ENCODE measurements around the gene TENM3.
A peak's percentile ranks its signal among the peaks of the same experiment; 100 is the strongest.

The TENM3 gene

DNA sequence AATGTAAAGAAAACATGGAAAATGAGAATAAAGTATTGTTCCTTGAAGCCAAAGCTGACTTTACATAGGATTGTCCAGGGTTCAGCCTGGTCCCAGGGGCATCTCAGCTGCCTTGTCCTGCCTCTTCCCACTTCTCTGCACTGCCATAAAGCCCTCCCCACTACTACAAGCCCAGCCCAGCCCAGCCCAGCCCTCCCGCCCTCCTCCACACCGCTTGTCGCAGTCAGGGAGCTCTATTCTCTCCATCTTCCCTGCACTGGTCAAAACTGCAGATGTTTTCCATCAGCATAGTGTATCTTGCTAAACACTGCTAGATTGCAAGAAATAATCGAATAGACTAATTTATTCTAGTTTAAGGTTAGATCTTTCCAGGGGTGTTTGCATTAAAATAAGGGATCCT is 100.3 kb downstream of the TENM3 start:
- DNase-seq, result no peak

DNA sequence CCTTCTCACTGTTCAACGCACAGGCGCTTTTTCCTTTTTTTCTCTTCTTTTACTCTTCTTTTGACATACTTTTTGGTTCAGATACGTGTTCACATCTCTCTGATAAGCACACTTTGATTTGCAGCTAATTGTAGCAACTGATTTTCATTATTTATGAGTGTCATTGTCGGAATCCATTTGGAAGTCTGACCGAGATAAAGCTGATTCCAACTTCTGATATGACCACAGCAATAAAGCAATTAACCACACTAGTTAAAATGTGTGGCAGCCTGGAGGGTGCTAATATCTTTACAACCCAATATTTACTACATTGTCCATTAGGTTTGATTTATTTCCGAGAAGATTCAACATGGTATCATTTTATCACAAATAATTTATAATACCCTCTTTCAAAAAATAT is 101.8 kb downstream of the TENM3 start:
- no peak for DNase-seq

GRCh38 chr4:182346250-182346649 is 103.0 kb downstream of the TENM3 start:
- DNase-seq, result no peak

GRCh38 chr4:182346675-182347375 is 103.6 kb downstream of the TENM3 start:
- no peak for DNase-seq

DNA sequence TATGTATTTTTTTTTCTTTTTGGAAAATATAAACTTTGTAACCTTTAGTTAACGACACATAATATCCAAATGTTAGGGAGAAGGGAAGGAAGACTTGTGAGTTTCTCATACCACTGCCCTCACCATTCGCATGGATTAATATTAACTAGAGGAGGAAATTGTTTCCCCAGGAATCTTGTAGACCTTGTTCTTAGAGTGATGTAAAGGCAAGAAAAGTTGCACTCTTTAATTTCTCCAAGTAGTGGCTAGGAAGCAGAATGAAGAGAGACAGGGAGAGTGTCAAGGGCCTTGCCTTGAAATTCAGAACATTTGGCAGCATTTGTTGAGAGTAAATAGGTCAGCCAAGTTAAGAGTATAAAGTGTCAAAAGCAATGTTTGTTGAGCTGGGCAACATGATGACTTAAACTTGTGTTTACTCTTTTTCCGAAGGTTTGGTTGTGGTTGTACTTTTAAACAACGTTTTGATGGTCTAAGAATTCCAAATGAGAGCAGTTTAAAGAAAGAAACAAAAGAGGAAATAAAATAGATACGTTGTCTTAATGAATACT is 105.7 kb downstream of the TENM3 start:
- no peak for DNase-seq

DNA sequence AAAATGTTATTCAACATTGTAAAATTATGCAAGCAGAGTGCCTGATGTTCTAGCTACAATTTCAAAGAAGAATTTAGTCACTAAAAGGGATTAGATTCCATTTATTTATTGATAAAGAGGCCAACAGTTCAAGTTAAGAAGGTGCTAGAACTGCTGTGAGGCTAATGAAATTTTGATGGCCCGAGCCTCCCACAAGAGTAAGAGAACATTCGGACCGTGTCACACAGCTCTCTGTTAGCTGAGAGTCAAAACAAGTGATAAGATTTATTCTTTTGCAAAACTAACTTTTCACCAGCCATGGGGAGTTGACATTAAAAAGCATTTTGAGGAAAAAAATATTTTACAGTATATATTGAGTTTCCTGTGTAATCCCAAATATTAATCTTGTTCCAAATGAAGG is 106.8 kb downstream of the TENM3 start:
- DNase-seq, result no peak

DNA sequence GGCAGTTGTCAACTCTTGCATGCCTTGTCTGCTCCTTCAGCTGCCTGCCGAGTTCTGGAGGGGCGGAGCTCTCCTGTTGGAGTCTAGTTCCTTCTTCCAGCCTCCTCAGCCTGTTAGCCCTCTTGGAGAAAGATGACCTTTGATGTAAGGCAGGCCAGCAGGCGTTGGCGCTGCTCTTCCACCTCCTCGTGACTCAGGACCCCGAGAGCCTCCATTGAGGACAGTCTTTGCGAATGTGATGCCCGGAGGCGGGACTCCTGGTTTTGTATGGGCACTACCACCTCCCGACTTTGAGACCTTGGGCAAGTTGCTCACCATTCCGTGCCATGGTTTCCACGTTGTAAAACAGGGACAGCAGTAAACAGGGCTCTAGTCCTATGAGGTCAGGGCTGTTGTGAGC is 108.3 kb downstream of the TENM3 start:
- DNase-seq, result no peak

- no peak for DNase-seq
These were observed 110.9 kb downstream of the TENM3 start for GRCh38 chr4:182354106-182354505.

DNA sequence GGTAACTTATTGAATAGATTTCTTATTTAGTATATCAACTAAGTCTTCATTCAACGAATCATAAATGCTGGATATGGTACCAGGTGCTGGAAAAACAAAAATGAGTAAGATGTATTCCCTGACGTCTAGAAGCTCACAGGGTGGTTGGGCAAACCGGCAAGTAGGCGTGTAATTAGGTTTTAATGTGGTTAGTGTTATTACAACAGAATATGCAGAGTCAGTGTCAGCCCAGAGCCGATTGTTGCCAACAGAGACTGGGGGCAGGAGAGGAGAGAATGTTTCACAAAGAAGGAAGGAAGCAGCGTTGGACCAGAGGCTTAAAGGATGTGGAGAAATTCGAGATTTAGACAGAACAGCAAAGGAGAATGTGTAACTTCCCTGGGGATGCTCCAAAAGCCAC is 111.7 kb downstream of the TENM3 start:
- no peak for DNase-seq

DNA sequence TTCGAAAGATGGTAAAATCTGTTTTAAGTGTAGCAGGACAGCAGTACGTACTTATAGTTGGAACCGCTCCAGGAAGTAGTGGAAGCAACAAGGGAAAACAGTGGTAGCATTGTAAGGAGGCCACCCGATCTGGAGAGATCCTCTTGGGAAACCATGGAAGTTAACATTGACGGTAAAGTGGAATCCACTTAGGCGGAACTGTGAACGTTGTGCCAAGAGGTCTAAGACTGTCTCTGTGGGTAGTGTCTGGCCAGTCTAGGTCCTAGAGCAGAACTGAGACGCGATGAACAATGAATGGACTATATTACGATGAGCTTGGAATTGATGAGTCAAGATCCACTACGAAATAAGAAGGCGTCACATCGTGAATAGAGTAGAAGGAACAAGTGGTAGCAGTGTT is 124.0 kb downstream of the TENM3 start:
- no peak for DNase-seq

GRCh38 chr4:182369211-182369610 is 126.0 kb downstream of the TENM3 start:
- no peak for DNase-seq

- DNase-seq, result no peak
These were observed 127.3 kb downstream of the TENM3 start for GRCh38 chr4:182370491-182370890.

GRCh38 chr4:182380771-182381181 is 137.6 kb downstream of the TENM3 start:
- DNase-seq, result no peak

GRCh38 chr4:182382941-182383340 is 139.7 kb downstream of the TENM3 start:
- DNase-seq, result no peak

DNA sequence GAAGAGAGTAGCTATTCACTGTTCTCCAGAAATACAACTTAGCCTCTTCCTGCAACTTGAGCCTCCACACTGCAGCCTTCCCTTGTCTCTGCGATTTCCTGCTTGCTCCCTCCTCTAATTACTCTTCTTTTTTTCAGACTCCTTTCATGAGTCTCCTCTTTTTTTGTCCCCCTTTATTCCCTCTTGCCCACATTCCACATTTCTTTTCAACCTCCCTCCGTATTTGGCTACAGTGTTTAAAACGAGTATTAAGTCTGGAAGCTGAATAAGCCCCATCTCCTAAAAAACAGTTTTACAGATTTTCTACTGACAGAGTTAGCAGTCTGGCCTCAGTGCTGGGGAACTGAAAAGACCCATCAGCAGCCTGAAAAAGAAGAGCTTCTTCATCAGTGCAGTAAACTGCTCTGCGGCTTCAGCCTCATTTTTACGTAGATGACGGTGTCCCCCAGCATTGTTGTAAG is 141.5 kb downstream of the TENM3 start:
- DNase-seq, result no peak

DNA sequence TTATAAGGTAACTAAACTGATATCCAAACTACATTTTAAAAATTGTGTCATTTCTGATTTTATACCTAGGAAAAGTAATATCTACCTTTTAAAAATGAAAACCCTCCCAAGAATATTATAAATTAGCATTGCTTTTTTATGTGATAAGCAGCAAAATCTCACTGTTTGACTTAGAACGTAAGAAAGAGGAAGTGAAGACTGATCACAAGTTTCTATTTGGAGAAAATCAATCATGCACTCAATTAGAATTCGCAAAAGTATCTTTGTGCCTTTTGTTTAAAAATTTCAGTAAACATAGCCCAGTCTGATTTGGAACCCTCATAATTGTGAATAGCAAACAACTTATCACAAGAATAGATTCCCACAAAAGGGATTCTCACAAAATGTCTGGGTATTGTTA is 142.7 kb downstream of the TENM3 start:
- DNase-seq, result no peak

DNA sequence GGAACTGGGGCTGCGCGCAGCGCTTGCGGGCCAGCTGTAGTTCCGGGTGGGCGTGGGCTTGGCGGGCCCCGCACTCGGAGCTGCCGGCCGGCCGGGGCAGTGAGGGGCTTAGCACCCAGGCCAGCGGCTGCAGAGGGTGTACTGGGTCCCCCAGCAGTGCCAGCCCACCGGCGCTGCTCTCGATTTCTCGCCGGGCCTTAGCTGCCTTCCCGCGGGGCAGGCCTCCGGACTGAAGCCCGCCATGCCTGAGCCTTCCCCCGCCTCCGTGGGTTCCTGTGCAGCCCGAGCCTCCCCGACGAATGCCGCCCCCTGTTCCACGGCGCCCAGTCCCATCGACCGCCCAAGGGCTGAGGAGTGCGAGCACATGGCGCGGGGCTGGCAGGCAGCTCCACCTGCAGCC is 143.4 kb downstream of the TENM3 start:
- peak; percentile 7 for DNase-seq

DNA sequence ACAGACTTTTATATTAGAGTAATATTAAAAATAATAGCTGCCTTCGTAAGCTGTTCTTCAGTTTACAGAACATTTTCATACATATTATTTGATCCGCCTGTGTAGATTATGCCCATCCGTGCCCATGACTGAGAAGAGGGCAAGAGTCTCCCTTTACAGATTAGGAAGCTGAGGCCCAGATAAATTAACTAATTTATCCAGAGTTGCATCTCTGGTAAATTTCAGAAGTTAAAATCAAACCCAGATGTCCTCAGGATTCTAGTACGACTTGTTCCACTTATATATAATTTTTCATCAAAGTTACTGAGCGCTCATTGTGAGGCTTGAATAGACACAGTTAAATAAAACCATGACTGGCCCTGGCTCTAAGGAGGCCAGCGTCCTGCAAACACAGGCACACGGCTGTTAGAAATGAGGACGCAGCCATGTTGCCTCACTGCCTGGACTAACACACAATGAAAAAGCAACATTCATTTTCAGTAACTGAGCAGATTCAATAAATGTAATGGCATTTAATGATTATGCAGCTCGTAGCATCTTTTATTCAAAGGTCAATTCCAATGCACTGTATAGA is 148.0 kb downstream of the TENM3 start:
- DNase-seq, result no peak

DNA sequence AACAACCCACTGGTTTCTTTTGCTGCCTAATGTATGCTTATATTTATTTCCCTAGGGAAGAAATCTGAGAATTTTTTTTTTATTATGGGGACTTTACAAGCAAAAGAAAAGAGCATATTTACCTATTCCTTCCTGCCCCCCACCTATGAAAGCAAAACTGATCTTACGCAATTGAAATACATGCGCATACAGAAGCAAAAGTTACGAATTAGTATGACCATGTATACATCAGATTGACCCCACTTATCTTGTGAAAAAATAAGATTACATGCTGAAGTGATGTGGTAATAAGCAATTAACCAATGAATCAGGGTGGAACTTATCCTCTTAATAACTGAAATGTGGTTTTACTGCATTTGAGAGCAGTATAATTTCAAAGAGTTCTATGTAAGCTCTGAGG is 151.0 kb downstream of the TENM3 start:
- no peak for DNase-seq

DNA sequence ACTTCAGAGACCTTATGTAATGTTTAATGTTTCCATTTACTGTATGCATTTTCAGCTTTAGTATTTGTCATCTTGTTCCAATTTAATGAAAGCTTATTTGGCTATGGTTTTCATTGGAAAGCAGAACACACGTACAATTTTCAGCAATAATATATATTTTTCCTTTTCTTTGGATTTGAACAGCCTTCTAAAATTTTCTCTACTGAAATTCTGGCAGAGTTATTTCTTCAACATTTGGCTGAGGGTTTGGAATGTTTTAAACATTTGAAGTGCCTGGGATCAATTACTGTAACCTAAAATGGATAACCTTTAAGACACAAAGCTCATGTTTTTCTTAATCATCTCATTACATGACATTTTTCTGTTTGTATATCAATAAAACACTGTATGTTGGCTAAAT is 156.9 kb downstream of the TENM3 start:
- no peak for DNase-seq

DNA sequence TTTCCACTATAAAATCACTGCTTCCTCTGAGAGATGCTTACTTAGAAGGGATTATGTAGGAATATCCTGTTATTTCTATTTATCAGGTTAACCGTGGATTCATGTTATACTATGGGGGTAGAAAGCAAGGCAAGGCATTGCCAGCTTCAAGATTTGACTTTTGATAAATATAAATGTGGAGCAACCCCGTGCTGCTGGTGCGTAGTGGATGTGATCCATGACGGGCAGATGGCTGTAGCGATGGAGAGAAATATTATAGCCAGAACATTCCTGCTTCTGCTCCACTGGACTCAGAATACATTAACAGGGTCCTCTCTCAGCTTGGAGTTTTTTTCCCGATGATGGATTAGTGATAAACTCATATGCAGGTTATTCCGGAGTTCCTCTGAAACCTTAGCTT is 157.6 kb downstream of the TENM3 start:
- no peak for DNase-seq

- no peak for DNase-seq
These were observed 161.2 kb downstream of the TENM3 start for GRCh38 chr4:182404376-182404775.

GRCh38 chr4:182405087-182405486 is 161.9 kb downstream of the TENM3 start:
- DNase-seq, result no peak

DNA sequence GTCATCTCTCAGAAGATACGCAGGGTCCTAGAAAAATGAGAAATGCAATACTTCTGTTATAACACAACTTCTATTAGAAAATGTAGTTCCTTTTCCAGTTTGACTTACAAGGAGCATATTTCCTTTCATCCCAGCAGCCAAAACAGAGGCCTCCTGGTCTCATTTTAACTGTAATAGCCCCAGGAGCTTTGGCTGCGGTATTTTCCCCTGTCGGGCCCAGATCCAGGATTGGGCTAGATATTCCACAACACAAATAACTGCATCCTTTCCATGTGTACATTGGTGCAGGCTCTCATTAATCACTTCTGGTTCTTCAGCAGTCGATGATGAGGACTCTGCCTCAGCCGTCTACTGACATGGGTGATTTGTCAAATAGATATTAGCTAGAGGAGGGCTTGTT is 166.1 kb downstream of the TENM3 start:
- DNase-seq, result no peak

DNA sequence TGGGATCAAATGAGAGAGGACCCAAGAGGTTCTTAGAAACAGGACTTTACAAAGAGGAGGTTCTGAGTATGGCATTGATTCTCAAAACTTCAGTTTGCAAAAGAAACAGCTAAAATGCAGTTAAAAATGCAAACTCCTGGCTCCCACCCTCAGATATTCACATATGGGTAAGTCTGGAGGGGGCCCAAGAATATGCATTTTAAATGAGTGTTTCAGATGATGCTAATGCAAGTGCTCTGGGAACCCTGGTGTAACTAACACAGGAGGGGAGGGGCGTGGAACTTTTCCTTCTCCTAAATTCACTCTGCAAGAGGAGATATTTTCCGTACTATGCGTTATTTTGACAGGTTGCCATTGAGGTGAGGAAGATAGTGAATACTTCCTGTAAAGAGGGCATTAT is 168.2 kb downstream of the TENM3 start:
- no peak for DNase-seq
